ENCODE measurements around the gene HSDL1.
"Not testable (repeated sequence)": the region's sequence is repeated elsewhere in the genome, so short reads cannot be mapped to it uniquely, and the experiment has no call there.

HSDL1 gene

GRCh38 chr16:84138824-84139627 is 6.0 kb downstream of the HSDL1 start:
- DNase-seq (ENCODE audit: low read depth): no peak

- DNase-seq (ENCODE audit: low read depth): no peak
These were observed 6.5 kb downstream of the HSDL1 start for GRCh38 chr16:84138500-84138823.

- no peak for DNase-seq (ENCODE audit: low read depth)
These were observed 7.1 kb downstream of the HSDL1 start for GRCh38 chr16:84137769-84138357.

- no peak for DNase-seq (ENCODE audit: low read depth)
These were observed 7.7 kb downstream of the HSDL1 start for GRCh38 chr16:84137287-84137686.

- no peak for DNase-seq (ENCODE audit: low read depth)
These were observed 8.4 kb downstream of the HSDL1 start for GRCh38 chr16:84136331-84137125.

- no peak for DNase-seq (ENCODE audit: low read depth)
These were observed 12.3 kb downstream of the HSDL1 start for GRCh38 chr16:84132527-84133285.

GRCh38 chr16:84131117-84131516 is 13.9 kb downstream of the HSDL1 start:
- DNase-seq (ENCODE audit: low read depth): no peak

- DNase-seq (ENCODE audit: low read depth): no peak
These were observed 20.5 kb downstream of the HSDL1 start for GRCh38 chr16:84124257-84125073.

GRCh38 chr16:84121007-84121406 is 24.0 kb downstream of the HSDL1 start:
- DNase-seq (ENCODE audit: low read depth): no peak

GRCh38 chr16:84120023-84120422 is 25.0 kb downstream of the HSDL1 start:
- DNase-seq (ENCODE audit: low read depth): no peak

- no peak for DNase-seq (ENCODE audit: low read depth)
These were observed 25.6 kb downstream of the HSDL1 start for GRCh38 chr16:84119368-84119767.

GRCh38 chr16:84118315-84118714 is 26.7 kb downstream of the HSDL1 start:
- not testable (repeated sequence) for DNase-seq (ENCODE audit: low read depth)

GRCh38 chr16:84117494-84117843 is 27.5 kb downstream of the HSDL1 start:
- DNase-seq (ENCODE audit: low read depth): peak; percentile 15

GRCh38 chr16:84116720-84117493 is 28.1 kb downstream of the HSDL1 start, which contains the start of gene MBTPS1:
Gene MBTPS1 (minus strand): TSS chr16:84116942. CDS start chr16:84101783, 15,159 bp downstream.
- DNase-seq (ENCODE audit: low read depth): peak; percentile 91

- DNase-seq (ENCODE audit: low read depth): no peak
These were observed 28.9 kb downstream of the HSDL1 start for GRCh38 chr16:84115919-84116719.

GRCh38 chr16:84111949-84112348 is 33.0 kb downstream of the HSDL1 start:
- not testable (repeated sequence) for DNase-seq (ENCODE audit: low read depth)

- DNase-seq (ENCODE audit: low read depth): no peak
These were observed 33.5 kb downstream of the HSDL1 start for GRCh38 chr16:84111525-84111924.

GRCh38 chr16:84110527-84110926 is 34.5 kb downstream of the HSDL1 start:
- DNase-seq (ENCODE audit: low read depth): no peak

GRCh38 chr16:84109598-84110335 is 35.2 kb downstream of the HSDL1 start:
- no peak for DNase-seq (ENCODE audit: low read depth)

All from HS-27A (cell line).